Measurements from ENCODE around the gene SEPTIN7. TPM values are rescaled to one million over a fixed set of nuclear protein-coding genes. Genes with fewer than 3 reads are reported as not detected.

SEPTIN7 gene
- total RNA-seq, 1 donor from 2014 or later = 361 TPM

GRCh38 chr7:35817930-35818329 is 17.1 kb downstream of the SEPTIN7 start:
- no peaks in the 10 kb centered on the region for H3K36me3 Mint-ChIP-seq (ENCODE audit: low read depth, unreplicated experiment)
- peaks cover 1% of the 10 kb centered on the region for H3K27me3 Mint-ChIP-seq (ENCODE audit: unreplicated experiment)
- no peaks in the 10 kb centered on the region for H3K9me3 Mint-ChIP-seq (ENCODE audit: unreplicated experiment)
- no peak overlapping the region for H3K4me3 Mint-ChIP-seq (ENCODE audit: unreplicated experiment)
- no peak for TF ChIP-seq CTCF (IDR thresholded peaks at IDR 0.05; ENCODE audit: unreplicated experiment)
- H3K27ac Mint-ChIP-seq (ENCODE audit: unreplicated experiment) = no peak overlapping the region
- peaks cover 28% of the 10 kb centered on the region for H3K4me1 Mint-ChIP-seq (ENCODE audit: unreplicated experiment)
- no peak for DNase-seq (ENCODE audit: low spot score)

- Mint-ChIP-seq H3K4me1 (ENCODE audit: unreplicated experiment) (peaks cover 31% of the 10 kb centered on the region), H3K9me3 (ENCODE audit: unreplicated experiment) (no peaks in the 10 kb centered on the region), H3K27ac (ENCODE audit: unreplicated experiment) (no peak overlapping the region), H3K4me3 (ENCODE audit: unreplicated experiment) (no peak overlapping the region), H3K36me3 (ENCODE audit: low read depth, unreplicated experiment) (no peaks in the 10 kb centered on the region), H3K27me3 (ENCODE audit: unreplicated experiment) (peaks cover 1% of the 10 kb centered on the region)
- TF ChIP-seq CTCF (IDR thresholded peaks at IDR 0.05; ENCODE audit: unreplicated experiment) = no peak
- DNase-seq (ENCODE audit: low spot score) = no peak
Observed at GRCh38 chr7:35818513-35818912, 17.7 kb downstream of the SEPTIN7 start.

GRCh38 chr7:35819310-35819709 is 18.5 kb downstream of the SEPTIN7 start:
- no peaks in the 10 kb centered on the region for H3K9me3 Mint-ChIP-seq (ENCODE audit: unreplicated experiment)
- H3K27ac Mint-ChIP-seq (ENCODE audit: unreplicated experiment) = peak overlapping the region; percentile 16
- H3K4me3 Mint-ChIP-seq (ENCODE audit: unreplicated experiment) = no peak overlapping the region
- peaks cover 1% of the 10 kb centered on the region for H3K27me3 Mint-ChIP-seq (ENCODE audit: unreplicated experiment)
- no peak for TF ChIP-seq CTCF (IDR thresholded peaks at IDR 0.05; ENCODE audit: unreplicated experiment)
- no peaks in the 10 kb centered on the region for H3K36me3 Mint-ChIP-seq (ENCODE audit: low read depth, unreplicated experiment)
- DNase-seq (ENCODE audit: low spot score) = no peak
- H3K4me1 Mint-ChIP-seq (ENCODE audit: unreplicated experiment) = peaks cover 31% of the 10 kb centered on the region

GRCh38 chr7:35819954-35820703 is 19.3 kb downstream of the SEPTIN7 start:
- Mint-ChIP-seq H3K27ac (ENCODE audit: unreplicated experiment) (peak overlapping the region; percentile 19), H3K4me3 (ENCODE audit: unreplicated experiment) (no peak overlapping the region), H3K36me3 (ENCODE audit: low read depth, unreplicated experiment) (no peaks in the 10 kb centered on the region), H3K9me3 (ENCODE audit: unreplicated experiment) (no peaks in the 10 kb centered on the region), H3K27me3 (ENCODE audit: unreplicated experiment) (peaks cover 1% of the 10 kb centered on the region), H3K4me1 (ENCODE audit: unreplicated experiment) (peaks cover 31% of the 10 kb centered on the region)
- no peak for DNase-seq (ENCODE audit: low spot score)
- TF ChIP-seq CTCF (IDR thresholded peaks at IDR 0.05; ENCODE audit: unreplicated experiment) = no peak

- Mint-ChIP-seq H3K27ac (ENCODE audit: unreplicated experiment) (no peak overlapping the region), H3K4me3 (ENCODE audit: unreplicated experiment) (no peak overlapping the region), H3K4me1 (ENCODE audit: unreplicated experiment) (peaks cover 31% of the 10 kb centered on the region), H3K9me3 (ENCODE audit: unreplicated experiment) (no peaks in the 10 kb centered on the region), H3K27me3 (ENCODE audit: unreplicated experiment) (peaks cover 1% of the 10 kb centered on the region), H3K36me3 (ENCODE audit: low read depth, unreplicated experiment) (no peaks in the 10 kb centered on the region)
- no peak for TF ChIP-seq CTCF (IDR thresholded peaks at IDR 0.05; ENCODE audit: unreplicated experiment)
- DNase-seq (ENCODE audit: low spot score) = no peak
Observed at GRCh38 chr7:35820858-35821257, 20.0 kb downstream of the SEPTIN7 start.
